PC-9 (cell line): ENCODE measurements around the gene LBH. TPM values are rescaled to one million over a fixed set of nuclear protein-coding genes. Genes with fewer than 3 reads are reported as not detected.

Experiments
- BruUV-seq: library from RNA; stranded (reverse); fragments of 400-500 nt; replicated peaks from 2 replicates; lab custom pipeline; 2021; lab: Mats Ljungman, UMichigan
- CTCF ChIA-PET: fragments of 300-600 bp; sonication (Branson Sonifier 250); formaldehyde crosslinking; loops from one replicate; lab custom pipeline; 2022; ENCODE audit warnings: antibody characterized with exemption; lab: Charles Lee
- POLR2A ChIA-PET: fragments of 300-600 bp; sonication (Branson Sonifier 250); formaldehyde crosslinking; loops from one replicate; lab custom pipeline; 2022; ENCODE audit warnings: antibody characterized with exemption; ENCODE audit not compliant: unreplicated experiment; lab: Charles Lee
- DNase-seq, 2 experiments: peaks; one replicate each; pipeline versions ENCODE4 v3.0.0 to v3.0.0-alpha.2; 2015 to 2022; ENCODE audit warnings: mixed read lengths in 1 of 2
- H2AFZ ChIP-seq: fragments of 200-600 bp; sonication (generic); 2 replicates; pipeline ENCODE4 v1.8.1; 2017; ENCODE audit warnings: antibody characterized with exemption
- H3F3A ChIP-seq: fragments of 200-600 bp; sonication (generic); 2 replicates; pipeline ENCODE4 v1.8.1; 2017; ENCODE audit warnings: antibody characterized with exemption, mild to moderate bottlenecking, low read depth; ENCODE audit not compliant: insufficient read depth
- H3K27ac ChIP-seq: fragments of 200-600 bp; sonication (generic); 2 replicates; pipeline ENCODE4 v1.6.1; 2016; ENCODE audit warnings: mixed run types
- H3K27me3 ChIP-seq: fragments of 200-600 bp; sonication (generic); 2 replicates; pipeline ENCODE4 v1.6.1; 2016; ENCODE audit warnings: low read depth, mixed run types; ENCODE audit not compliant: insufficient read depth
- H3K36me3 ChIP-seq: fragments of 200-600 bp; sonication (generic); 2 replicates; pipeline ENCODE4 v1.6.1; 2016; ENCODE audit warnings: low read depth, mixed run types
- H3K4me1 ChIP-seq: fragments of 200-600 bp; sonication (generic); replicated peaks from 2 replicates; pipeline ENCODE4 v1.6.1; 2016; ENCODE audit warnings: mixed run types; ENCODE audit not compliant: insufficient read depth
- H3K4me2 ChIP-seq: fragments of 200-600 bp; sonication (generic); 2 replicates; pipeline ENCODE4 v1.6.1; 2017; ENCODE audit warnings: mixed run types
- H3K4me3 ChIP-seq: fragments of 200-600 bp; sonication (generic); 2 replicates; pipeline ENCODE4 v1.6.1; 2016; ENCODE audit warnings: mixed run types
- H3K79me2 ChIP-seq: fragments of 200-600 bp; sonication (generic); 2 replicates; pipeline ENCODE4 v1.6.1; 2017; ENCODE audit warnings: low read depth, mixed run types
- H3K9me2 ChIP-seq: fragments of 200-600 bp; sonication (generic); 2 replicates; pipeline ENCODE4 v1.8.1; 2017; ENCODE audit warnings: mild to moderate bottlenecking; ENCODE audit not compliant: insufficient read depth
- H3K9me3 ChIP-seq: fragments of 200-600 bp; sonication (generic); 2 replicates; pipeline ENCODE4 v1.8.1; 2016; ENCODE audit warnings: low read depth; ENCODE audit not compliant: insufficient read depth
- H4K20me1 ChIP-seq: fragments of 200-600 bp; sonication (generic); 2 replicates; pipeline ENCODE4 v1.8.1; 2017; ENCODE audit not compliant: insufficient read depth
- EZH2 ChIP-seq: fragments of 200-600 bp; sonication (generic); IDR thresholded peaks from 2 replicates; pipeline ENCODE4 v1.8.0; 2017; ENCODE audit warnings: antibody characterized with exemption, low read depth
- intact Hi-C: fragments of 100-400 bp; cut with micrococcal nuclease; formaldehyde crosslinking; loops from one replicate; pipeline ENCODE4 v1.10.0; 2022; ENCODE audit not compliant: unreplicated experiment
- total RNA-seq: library from RNA; stranded (reverse); gene quantifications from 2 replicates; pipeline ENCODE4 v1.2.3, GENCODE V29; 2021
- TF ChIP-seq, protein P1 (sequence below): fragments of 200-600 bp; sonication (generic); conservative IDR thresholded peaks from 2 replicates; pipeline ENCODE4 v1.6.1; 2017; ENCODE audit warnings: mixed run types, antibody characterized with exemption, mild to moderate bottlenecking, moderate library complexity

The LBH gene
- total RNA-seq, 1 experiment from 2014 or later, result 30.6 TPM

DNA sequence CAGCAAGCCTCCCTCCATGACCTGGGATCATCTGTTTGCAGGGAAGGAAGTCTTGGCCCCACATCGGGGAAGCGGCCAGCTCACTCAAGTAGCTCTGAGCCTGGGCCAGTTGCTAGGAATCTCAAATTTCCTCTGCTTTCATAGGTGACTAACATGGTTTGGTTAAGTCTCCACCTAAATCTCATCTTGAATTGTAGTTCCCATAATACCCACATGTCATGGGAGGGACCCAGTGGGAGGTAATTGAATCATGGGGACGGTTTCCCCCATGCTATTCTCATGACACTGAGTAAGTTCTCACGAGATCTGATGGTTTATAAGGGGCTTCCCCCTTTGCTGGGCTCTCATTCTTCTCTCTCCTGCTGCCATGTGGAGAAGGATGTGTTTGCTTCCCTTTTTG is 75.2 kb downstream of the LBH start:
- Histone ChIP-seq H3K4me3 (no peak overlapping the region), H3K27me3 (no peaks in the 10 kb centered on the region), H2AFZ (no peak overlapping the region), H3K9me3 (no peaks in the 10 kb centered on the region), H3K36me3 (no peaks in the 10 kb centered on the region), H3K4me2 (no peak overlapping the region), H3K79me2 (no peaks in the 10 kb centered on the region), H3K27ac (no peak overlapping the region), H3K4me1 (no peaks in the 10 kb centered on the region; the same call in 1 of the 2 replicates), H3K9me2 (no peaks in the 10 kb centered on the region; the same call in 1 of the 2 replicates), H4K20me1 (no peaks in the 10 kb centered on the region), H3F3A (no peaks in the 10 kb centered on the region)
- ChIA-PET POLR2A (no interaction called here), CTCF (no interaction called here)
- BruUV-seq, result no TSS peak
- no peak for DNase-seq
- TF ChIP-seq EZH2, result no peak
- intact Hi-C loops, result no loop called here

DNA sequence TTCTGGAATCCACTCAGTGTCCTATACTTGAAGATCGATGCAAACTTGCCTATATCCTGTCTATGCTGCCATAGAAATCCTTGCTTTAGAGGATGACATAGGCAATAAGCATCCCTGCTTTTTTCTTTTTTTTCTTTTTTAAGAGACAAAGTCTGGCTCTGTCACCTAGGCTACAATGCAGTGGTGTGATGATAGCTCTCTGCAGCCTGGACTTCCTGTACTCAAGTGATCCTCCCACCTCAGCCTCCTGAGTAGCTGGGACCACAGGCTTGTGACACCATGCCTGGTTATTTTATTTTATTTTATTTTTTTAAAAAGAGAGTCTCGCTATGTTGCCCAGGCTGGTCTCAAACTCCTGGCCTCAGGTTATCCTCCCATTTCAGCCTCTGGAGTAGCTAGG is 76.9 kb downstream of the LBH start:
- Histone ChIP-seq H3K9me3 (no peaks in the 10 kb centered on the region), H3K4me3 (no peak overlapping the region), H3K4me2 (no peak overlapping the region), H2AFZ (no peak overlapping the region), H4K20me1 (no peaks in the 10 kb centered on the region), H3K4me1 (no peaks in the 10 kb centered on the region; the same call in 1 of the 2 replicates), H3F3A (no peaks in the 10 kb centered on the region), H3K9me2 (no peaks in the 10 kb centered on the region; the same call in 1 of the 2 replicates), H3K36me3 (no peaks in the 10 kb centered on the region), H3K27me3 (no peaks in the 10 kb centered on the region), H3K27ac (no peak overlapping the region), H3K79me2 (no peaks in the 10 kb centered on the region)
- TF ChIP-seq EZH2, result no peak
- TF ChIP-seq, protein P1, sequence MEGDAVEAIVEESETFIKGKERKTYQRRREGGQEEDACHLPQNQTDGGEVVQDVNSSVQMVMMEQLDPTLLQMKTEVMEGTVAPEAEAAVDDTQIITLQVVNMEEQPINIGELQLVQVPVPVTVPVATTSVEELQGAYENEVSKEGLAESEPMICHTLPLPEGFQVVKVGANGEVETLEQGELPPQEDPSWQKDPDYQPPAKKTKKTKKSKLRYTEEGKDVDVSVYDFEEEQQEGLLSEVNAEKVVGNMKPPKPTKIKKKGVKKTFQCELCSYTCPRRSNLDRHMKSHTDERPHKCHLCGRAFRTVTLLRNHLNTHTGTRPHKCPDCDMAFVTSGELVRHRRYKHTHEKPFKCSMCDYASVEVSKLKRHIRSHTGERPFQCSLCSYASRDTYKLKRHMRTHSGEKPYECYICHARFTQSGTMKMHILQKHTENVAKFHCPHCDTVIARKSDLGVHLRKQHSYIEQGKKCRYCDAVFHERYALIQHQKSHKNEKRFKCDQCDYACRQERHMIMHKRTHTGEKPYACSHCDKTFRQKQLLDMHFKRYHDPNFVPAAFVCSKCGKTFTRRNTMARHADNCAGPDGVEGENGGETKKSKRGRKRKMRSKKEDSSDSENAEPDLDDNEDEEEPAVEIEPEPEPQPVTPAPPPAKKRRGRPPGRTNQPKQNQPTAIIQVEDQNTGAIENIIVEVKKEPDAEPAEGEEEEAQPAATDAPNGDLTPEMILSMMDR, result no peak
- DNase-seq, result no peak
- ChIA-PET POLR2A (interaction anchor here (0.7 kb wide), 1 partner anchor 32 kb away, joined by 9 read pairs; no protein-coding TSS in a partner anchor), CTCF (no interaction called here)
- intact Hi-C loops, result no loop called here
- no TSS peak for BruUV-seq

Other genes with a start within 250 kb of the LBH start
- 56.9 and 67.5 TPM in 2 replicates for gene YPEL5, start 84.5 kb upstream of the LBH start, total RNA-seq
- 21.9 and 35.7 TPM in 2 replicates for gene LCLAT1, start 215.7 kb downstream of the LBH start, total RNA-seq